ENCODE data around the gene PHF24.
"Not testable (repeated sequence)": the region's sequence is repeated elsewhere in the genome, so short reads cannot be mapped to it uniquely, and the experiment has no call there.

PHF24 gene

GRCh38 chr9:34996905-34997279 is 38.8 kb downstream of the PHF24 start:
- DNase-seq (ENCODE audit: low read depth in 2 of 2), result no peak

- DNase-seq (ENCODE audit: low read depth in 2 of 2), result no peak
Measured at GRCh38 chr9:34997379-34997781, 39.3 kb downstream of the PHF24 start.

GRCh38 chr9:34998266-34998665 is 40.2 kb downstream of the PHF24 start:
- no peak for DNase-seq (ENCODE audit: low read depth in 2 of 2)

- DNase-seq (ENCODE audit: low read depth in 2 of 2), result no peak
Measured at GRCh38 chr9:34999576-34999975, 41.5 kb downstream of the PHF24 start.

- no peak for DNase-seq (ENCODE audit: low read depth in 2 of 2)
Measured at GRCh38 chr9:35000535-35001284, 42.6 kb downstream of the PHF24 start.

- DNase-seq (ENCODE audit: low read depth in 2 of 2), result no peak
Measured at GRCh38 chr9:35001285-35001677, 43.2 kb downstream of the PHF24 start.

GRCh38 chr9:35001803-35002502 is 43.9 kb downstream of the PHF24 start:
- no peak for DNase-seq (ENCODE audit: low read depth in 2 of 2)

- DNase-seq (ENCODE audit: low read depth in 2 of 2), result no peak
Measured at GRCh38 chr9:35002623-35003022, 44.5 kb downstream of the PHF24 start.

- DNase-seq (ENCODE audit: low read depth in 2 of 2), result not testable (repeated sequence)
Measured at GRCh38 chr9:35004299-35004698, 46.2 kb downstream of the PHF24 start.

GRCh38 chr9:35010351-35010958 is 52.4 kb downstream of the PHF24 start:
- no peak for DNase-seq (ENCODE audit: low read depth in 2 of 2)

- DNase-seq (ENCODE audit: low read depth in 2 of 2), result no peak
Measured at GRCh38 chr9:35014517-35014916, 56.4 kb downstream of the PHF24 start.

GRCh38 chr9:35023443-35023842 is 65.4 kb downstream of the PHF24 start:
- not testable (repeated sequence) for DNase-seq (ENCODE audit: low read depth in 2 of 2)

GRCh38 chr9:35026671-35027070 is 68.6 kb downstream of the PHF24 start:
- no peak for DNase-seq (ENCODE audit: low read depth in 2 of 2)

- no peak for DNase-seq (ENCODE audit: low read depth in 2 of 2)
Measured at GRCh38 chr9:35027374-35027773, 69.3 kb downstream of the PHF24 start.

- no peak for DNase-seq (ENCODE audit: low read depth in 2 of 2)
Measured at GRCh38 chr9:35027860-35028259, 69.8 kb downstream of the PHF24 start.

GRCh38 chr9:35028341-35028740 is 70.3 kb downstream of the PHF24 start:
- no peak for DNase-seq (ENCODE audit: low read depth in 2 of 2)

- DNase-seq (ENCODE audit: low read depth in 2 of 2), result no peak
Measured at GRCh38 chr9:35029241-35029640, 71.2 kb downstream of the PHF24 start.

GRCh38 chr9:35029852-35030251 is 71.8 kb downstream of the PHF24 start:
- no peak for DNase-seq (ENCODE audit: low read depth in 2 of 2)

Measured in fibroblast of skin of left quadriceps (primary cell).